NT2/D1 (cell line): Measurements from ENCODE around the gene AURKA.

Experiments
- SUZ12 ChIP-seq: IDR thresholded peaks from 2 replicates; pipeline ENCODE4 v1.6.1; 2011; ENCODE audit not compliant: insufficient read length, insufficient read depth; ENCODE audit errors: extremely low read depth
- YY1 ChIP-seq: IDR thresholded peaks from 2 replicates; pipeline ENCODE4 v1.6.1; 2011; ENCODE audit not compliant: insufficient read length, insufficient read depth

DNA sequence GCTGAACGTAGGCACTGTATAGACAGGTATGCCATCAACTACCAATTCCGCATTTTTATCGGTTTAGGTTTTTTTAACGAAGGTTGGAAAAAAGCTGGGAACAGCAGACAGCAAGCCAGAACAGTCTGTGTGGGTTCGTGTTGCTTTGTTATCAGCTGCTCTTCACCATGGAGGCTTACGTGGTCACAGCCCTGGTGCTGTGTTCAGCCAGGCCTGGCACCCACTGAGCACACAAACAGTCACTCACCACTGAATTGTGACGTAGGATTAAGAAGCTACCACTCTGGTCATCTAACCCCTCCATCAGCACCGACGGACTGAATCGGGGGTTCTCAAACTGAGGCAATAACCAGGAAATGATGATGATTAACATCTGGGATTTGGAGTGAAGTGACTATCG, 20.0 kb downstream of the AURKA start:
- no peak for TF ChIP-seq SUZ12
- no peak for TF ChIP-seq YY1
